AG10803 (cell line): ENCODE results near the gene DENND6A.

Source experiments
- DNase-seq: peaks from one replicate; pipeline ENCODE4 v3.0.0; 2010; ENCODE audit warnings: low read depth
- H3K4me3 ChIP-seq: 2 replicates; pipeline ENCODE4 v1.5.1; 2011; ENCODE audit warnings: mild to moderate bottlenecking, low read length, control low read depth
- TF ChIP-seq, protein P1 (sequence below): conservative IDR thresholded peaks from 2 replicates; pipeline ENCODE4 v1.5.1; 2011; ENCODE audit warnings: mild to moderate bottlenecking, low read length, control low read depth, inconsistent platforms

Gene DENND6A

DNA sequence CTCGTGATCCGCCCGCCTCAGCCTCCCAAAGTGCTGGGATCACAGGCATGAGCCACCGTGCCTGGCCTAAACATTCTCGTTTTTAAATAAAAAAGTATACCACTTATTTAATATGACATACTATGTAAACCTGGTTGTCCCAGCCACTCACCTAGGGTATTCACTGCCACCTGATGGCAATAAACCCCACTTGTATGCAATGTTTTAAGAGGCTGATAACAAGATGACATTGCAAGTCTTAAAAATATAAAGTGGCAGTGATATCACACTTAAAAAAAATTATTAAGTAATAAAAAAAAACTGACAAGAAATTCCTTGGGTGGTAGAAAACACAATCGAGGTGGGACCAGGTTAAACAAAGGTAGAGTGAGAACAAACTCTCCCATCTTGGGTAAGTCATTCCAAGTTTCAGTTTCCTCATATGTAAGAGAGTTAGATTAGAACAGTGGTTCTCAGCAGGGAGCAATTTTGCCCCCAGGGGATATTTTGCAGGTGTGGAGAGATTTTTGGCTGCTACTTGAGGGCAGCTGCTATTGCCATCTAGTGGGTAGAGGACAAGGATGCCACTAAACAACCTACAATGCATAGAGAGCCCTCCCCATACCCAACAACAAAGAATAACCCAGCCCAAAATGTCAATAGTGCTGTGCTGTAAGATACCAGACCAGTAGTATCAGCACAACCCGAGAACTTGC, 110.3 kb downstream of the DENND6A start:
- H3K4me3 ChIP-seq: no peak overlapping the region
- TF ChIP-seq, protein P1, sequence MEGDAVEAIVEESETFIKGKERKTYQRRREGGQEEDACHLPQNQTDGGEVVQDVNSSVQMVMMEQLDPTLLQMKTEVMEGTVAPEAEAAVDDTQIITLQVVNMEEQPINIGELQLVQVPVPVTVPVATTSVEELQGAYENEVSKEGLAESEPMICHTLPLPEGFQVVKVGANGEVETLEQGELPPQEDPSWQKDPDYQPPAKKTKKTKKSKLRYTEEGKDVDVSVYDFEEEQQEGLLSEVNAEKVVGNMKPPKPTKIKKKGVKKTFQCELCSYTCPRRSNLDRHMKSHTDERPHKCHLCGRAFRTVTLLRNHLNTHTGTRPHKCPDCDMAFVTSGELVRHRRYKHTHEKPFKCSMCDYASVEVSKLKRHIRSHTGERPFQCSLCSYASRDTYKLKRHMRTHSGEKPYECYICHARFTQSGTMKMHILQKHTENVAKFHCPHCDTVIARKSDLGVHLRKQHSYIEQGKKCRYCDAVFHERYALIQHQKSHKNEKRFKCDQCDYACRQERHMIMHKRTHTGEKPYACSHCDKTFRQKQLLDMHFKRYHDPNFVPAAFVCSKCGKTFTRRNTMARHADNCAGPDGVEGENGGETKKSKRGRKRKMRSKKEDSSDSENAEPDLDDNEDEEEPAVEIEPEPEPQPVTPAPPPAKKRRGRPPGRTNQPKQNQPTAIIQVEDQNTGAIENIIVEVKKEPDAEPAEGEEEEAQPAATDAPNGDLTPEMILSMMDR: no peak; the same call in 1 of the 2 replicates
- no peak for DNase-seq

- no peak overlapping the region for H3K4me3 ChIP-seq
- TF ChIP-seq, protein P1: no peak
- no peak for DNase-seq
Observed at GRCh38 chr3:57577801-57578200, 115.1 kb downstream of the DENND6A start.

- no peak for DNase-seq
- no peak overlapping the region for H3K4me3 ChIP-seq
- TF ChIP-seq, protein P1: no peak
Observed at GRCh38 chr3:57575966-57576626, 116.8 kb downstream of the DENND6A start.
